GM12878 (cell line): Measurements from ENCODE around the gene TFCP2. TPM values are rescaled to one million over a fixed set of nuclear protein-coding genes. Genes with fewer than 3 reads are reported as not detected.

Experiments used
- ATAC-seq: fragments of 200-7000 bp; cut with Tn5 transposase; 3 replicates; pipeline ENCODE4 v1.9.1; 2020; ENCODE audit warnings: mild to moderate bottlenecking, moderate library complexity
- BruUV-seq: library from RNA; stranded (reverse); fragments of 400-500 nt; replicated peaks from 2 replicates; lab custom pipeline; 2021; lab: Mats Ljungman, UMichigan
- CTCF ChIA-PET: fragments of 300-600 bp; sonication (Branson Sonifier 250); formaldehyde crosslinking; extraction: SDS; loops from one replicate; lab custom pipeline; 2021; ENCODE audit warnings: inconsistent platforms; lab: Yijun Ruan, JAX
- POLR2A ChIA-PET: fragments of 350-600 bp; formaldehyde crosslinking; extraction: SDS; loops from one replicate; lab custom pipeline; 2021; ENCODE audit warnings: inconsistent platforms; lab: Charles Lee
- RAD21 ChIA-PET: fragments of 300-600 bp; sonication (Branson Sonifier 250); formaldehyde crosslinking; loops from one replicate; lab custom pipeline; 2023; ENCODE audit warnings: antibody characterized with exemption; ENCODE audit not compliant: unreplicated experiment; lab: Charles Lee
- SMC1A ChIA-PET: fragments of 300-600 bp; sonication (Branson Sonifier 250); formaldehyde crosslinking; loops from one replicate; lab custom pipeline; 2023; ENCODE audit not compliant: unreplicated experiment, uncharacterized antibody; lab: Charles Lee
- DNase-seq: peaks from one replicate; pipeline ENCODE4 v3.0.0-alpha.2; 2011; ENCODE audit warnings: low read depth, low spot score
- FAIRE-seq: peaks from 3 replicates; lab custom pipeline; 2011; peaks lifted over from hg19 to GRCh38; lab: Jason Lieb, UNC
- H2AFZ ChIP-seq: 2 replicates; pipeline ENCODE4 v1.6.0; 2011; ENCODE audit warnings: low read depth, low read length, control low read depth; ENCODE audit not compliant: control insufficient read depth
- H3K27ac ChIP-seq: 2 replicates; pipeline ENCODE4 v1.5.1; 2011; ENCODE audit warnings: control low read depth; ENCODE audit not compliant: control insufficient read depth, insufficient read depth
- H3K27me3 ChIP-seq, 2 experiments: replicated peaks in 1 of 2; 2 replicates each; pipeline versions ENCODE4 v1.6.0 to v1.6.1; 2011; ENCODE audit warnings: low read length in 1 of 2; ENCODE audit not compliant: control insufficient read depth in 2 of 2, insufficient read depth in 2 of 2
- H3K36me3 ChIP-seq, 2 experiments: 2 replicates each; pipeline ENCODE4 v1.5.1; 2011; ENCODE audit warnings: low read length in 1 of 2; ENCODE audit not compliant: control insufficient read depth in 2 of 2, insufficient read depth in 2 of 2
- H3K4me1 ChIP-seq: 2 replicates; pipeline ENCODE4 v1.6.1; 2011; ENCODE audit warnings: mild to moderate bottlenecking, low read length, moderate library complexity, mixed read lengths; ENCODE audit not compliant: control insufficient read depth, insufficient read depth
- H3K4me2 ChIP-seq: 2 replicates; pipeline ENCODE4 v1.6.0; 2011; ENCODE audit warnings: control low read depth; ENCODE audit not compliant: control insufficient read depth, insufficient read depth
- H3K4me3 ChIP-seq: fragments of 200-600 bp; sonication (generic); 2 replicates; pipeline ENCODE4 v1.5.1; 2016
- H3K79me2 ChIP-seq: 2 replicates; pipeline ENCODE4 v1.6.0; 2011; ENCODE audit warnings: low read length; ENCODE audit not compliant: control insufficient read depth, insufficient read depth
- H3K9ac ChIP-seq: 2 replicates; pipeline ENCODE4 v1.8.0; 2011; ENCODE audit warnings: low read length, control low read depth, mixed read lengths; ENCODE audit not compliant: control insufficient read depth, insufficient read depth
- H3K9me3 ChIP-seq: replicated peaks from 3 replicates; pipeline ENCODE4 v1.5.1; 2011; ENCODE audit warnings: mild to moderate bottlenecking, low read length; ENCODE audit not compliant: control insufficient read depth, insufficient read depth
- H4K20me1 ChIP-seq: 2 replicates; pipeline ENCODE4 v1.6.0; 2011; ENCODE audit not compliant: control insufficient read depth, insufficient read depth
- ATF7 ChIP-seq: fragments of 450-650 bp; IDR thresholded peaks from 2 replicates; pipeline ENCODE4 v1.6.1; 2016; ENCODE audit warnings: low read depth, mild to moderate bottlenecking
- BMI1 ChIP-seq: fragments of 450-650 bp; IDR thresholded peaks from 2 replicates; pipeline ENCODE4 v1.6.1; 2016; ENCODE audit warnings: mild to moderate bottlenecking, moderate library complexity, borderline replicate concordance
- FOXK2 ChIP-seq: fragments of 450-650 bp; IDR thresholded peaks from 2 replicates; pipeline ENCODE4 v1.6.1; 2017; ENCODE audit warnings: mild to moderate bottlenecking, moderate library complexity
- NFIC ChIP-seq: IDR thresholded peaks from 2 replicates; pipeline ENCODE4 v1.6.1; 2012; ENCODE audit warnings: low read depth, mild to moderate bottlenecking, inconsistent platforms, low read length, moderate library complexity
- TAF1 ChIP-seq: IDR thresholded peaks from 2 replicates; pipeline ENCODE4 v1.6.1; 2011; ENCODE audit warnings: mild to moderate bottlenecking, low read depth, low read length, borderline replicate concordance
- WGBS: methylation state at CpG from one replicate; pipeline ENCODE4 v1.1.6; 2016; ENCODE audit warnings: low lambda C conversion rate; ENCODE audit not compliant: insufficient replicate concordance, insufficient coverage; ENCODE audit errors: missing lambda C conversion rate; 5-methylcytosine and 5-hydroxymethylcytosine counted together
- in situ Hi-C: fragments of 300-500 bp; cut with MboI; formaldehyde crosslinking; loops from 9 replicates; pipeline ENCODE4 v1.14.3; 2018; ENCODE audit warnings: mixed read lengths
- intact Hi-C: fragments of 100-400 bp; cut with micrococcal nuclease; formaldehyde crosslinking; loops from one replicate; pipeline ENCODE4 v1.14.2; 2022; ENCODE audit not compliant: unreplicated experiment
- polyA plus RNA-seq, 11 experiments: library from polyadenylated mRNA; depleted of rRNA in 4 of 11; unstranded in 6 of 11; stranded (reverse) in 5 of 11; fragments of >200 nt; fragmentation: Nextera tagmentation in 4 of 11; fragmentation: Illumina TruSeq in 1 of 11; extraction: Ambion mirVana in 4 of 11; extraction: Trizol in 1 of 11; gene quantifications; 1 replicate in 1 of 11; 2 replicates in 10 of 11; pipeline versions ENCODE4 v1.2.1 to v1.2.3, GENCODE V29; 2011 to 2016; ENCODE audit warnings: inconsistent platforms in 2 of 11, missing spikeins in 2 of 11, low read depth in 1 of 11
- total RNA-seq, 4 experiments: library from RNA; depleted of rRNA in 3 of 4; stranded (reverse); fragments of >200 nt in 3 of 4; fragmentation: Illumina TruSeq in 1 of 4; extraction: Trizol in 1 of 4; gene quantifications; 2 replicates each; pipeline versions ENCODE4 v1.2.1 to v1.2.3, GENCODE V29; 2013 to 2021
- TF ChIP-seq, protein P1 (sequence below): fragments of 450-650 bp; IDR thresholded peaks from 2 replicates; pipeline ENCODE4 v1.6.1; 2016; ENCODE audit warnings: mild to moderate bottlenecking

Gene TFCP2
- total and polyA plus RNA-seq, 10 of the 15 experiments (the other 5 are each of a cell fraction or from before 2014, with no cell fraction given): 5.8 to 29.7 (median 14.2) TPM

GRCh38 chr12:51186465-51187085 is 13.6 kb upstream of the TFCP2 start:
- H2AFZ ChIP-seq: peak overlapping the region; percentile 61
- peak overlapping the region; percentile 70 for H3K27ac ChIP-seq
- intact Hi-C loops: no loop called here
- ATAC-seq: no peak
- H3K4me1 ChIP-seq: peaks cover 31% of the 10 kb centered on the region
- no peaks in the 10 kb centered on the region for H3K36me3 ChIP-seq
- WGBS: 86% methylated on average over 3 of the region's 3 CpGs
- TF ChIP-seq TAF1: no peak
- TF ChIP-seq FOXK2: peak; percentile 49
- peak; percentile 40; the same call in 1 of the 2 replicates for TF ChIP-seq ATF7
- in situ Hi-C loops: no loop called here
- DNase-seq: no peak
- ChIA-PET RAD21 (no interaction called here), POLR2A (interaction anchor here (0.6 to 2.8 kb wide), 4 partner anchors 12 to 141 kb away, joined by 3 to 14 read pairs (median 6); partner anchors contain the start of gene DAZAP2), SMC1A (interaction anchor here (1.1 to 1.8 kb wide), 4 partner anchors 12 to 155 kb away, joined by 3 to 6 read pairs (median 4); no protein-coding TSS in a partner anchor), CTCF (interaction anchor here (1.1 to 1.8 kb wide), 2 partner anchors 13 to 52 kb away, joined by 4 to 5 read pairs; partner anchors contain the start of gene DAZAP2)
- FAIRE-seq: no peak
- no TSS peak for BruUV-seq
- H3K9me3 ChIP-seq: no peaks in the 10 kb centered on the region
- H3K9ac ChIP-seq: no peak overlapping the region
- H3K79me2 ChIP-seq: no peaks in the 10 kb centered on the region
- H3K4me3 ChIP-seq: no peak overlapping the region
- H3K27me3 ChIP-seq: no peaks in the 10 kb centered on the region
- H3K4me2 ChIP-seq: no peak overlapping the region
- H4K20me1 ChIP-seq: no peaks in the 10 kb centered on the region

DNA sequence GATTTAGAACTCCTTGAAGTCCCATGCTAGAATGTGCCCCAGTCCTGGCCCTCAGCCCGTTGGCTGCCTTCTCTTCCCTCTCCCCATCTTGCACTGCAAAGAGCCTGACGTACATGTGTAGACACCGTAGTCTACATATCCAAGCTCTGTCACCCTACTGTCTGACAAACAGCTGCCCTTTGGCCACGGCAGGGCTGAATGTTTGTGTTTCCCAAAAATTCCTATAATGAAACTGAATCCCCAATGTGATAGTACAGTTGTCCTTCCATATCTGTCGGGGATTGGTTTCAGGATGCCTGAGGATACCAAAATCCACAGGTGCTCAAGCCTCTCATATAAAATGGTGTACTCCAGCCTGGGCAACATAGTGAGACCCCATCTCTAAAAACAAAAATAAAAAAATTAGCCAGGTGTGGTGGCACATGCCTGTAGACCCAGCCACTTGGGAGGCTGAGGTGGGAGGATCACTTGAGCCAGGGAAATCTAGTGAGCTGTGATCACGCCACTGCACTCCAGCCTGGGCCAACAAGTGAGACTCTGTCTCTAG is 12.3 kb upstream of the TFCP2 start:
- DNase-seq (no peak), ATAC-seq (no peak), FAIRE-seq (no peak)
- no peaks in the 10 kb centered on the region for H3K36me3 ChIP-seq
- H3K4me3 ChIP-seq: no peak overlapping the region
- ChIA-PET SMC1A (interaction anchor here (1.0 to 1.6 kb wide), 3 partner anchors 11 to 53 kb away, joined by 3 to 4 read pairs (median 4); partner anchors contain the start of genes DAZAP2 and TFCP2), RAD21 (no interaction called here), POLR2A (no interaction called here), CTCF (interaction anchor here (1.8 kb wide), 1 partner anchor 11 kb away, joined by 5 read pairs; no protein-coding TSS in a partner anchor)
- intact Hi-C loops (no loop called here), in situ Hi-C loops (no loop called here)
- H4K20me1 ChIP-seq: no peaks in the 10 kb centered on the region
- BruUV-seq: no TSS peak
- no peak overlapping the region for H2AFZ ChIP-seq
- no peak overlapping the region for H3K4me2 ChIP-seq
- no peak overlapping the region for H3K27ac ChIP-seq
- no peaks in the 10 kb centered on the region for H3K27me3 ChIP-seq
- no peak overlapping the region for H3K9ac ChIP-seq
- no peaks in the 10 kb centered on the region for H3K79me2 ChIP-seq
- TF ChIP-seq, protein P1, sequence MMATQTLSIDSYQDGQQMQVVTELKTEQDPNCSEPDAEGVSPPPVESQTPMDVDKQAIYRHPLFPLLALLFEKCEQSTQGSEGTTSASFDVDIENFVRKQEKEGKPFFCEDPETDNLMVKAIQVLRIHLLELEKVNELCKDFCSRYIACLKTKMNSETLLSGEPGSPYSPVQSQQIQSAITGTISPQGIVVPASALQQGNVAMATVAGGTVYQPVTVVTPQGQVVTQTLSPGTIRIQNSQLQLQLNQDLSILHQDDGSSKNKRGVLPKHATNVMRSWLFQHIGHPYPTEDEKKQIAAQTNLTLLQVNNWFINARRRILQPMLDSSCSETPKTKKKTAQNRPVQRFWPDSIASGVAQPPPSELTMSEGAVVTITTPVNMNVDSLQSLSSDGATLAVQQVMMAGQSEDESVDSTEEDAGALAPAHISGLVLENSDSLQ: no peak
- TF ChIP-seq BMI1 (no peak), NFIC (no peak)
- 91% methylated on average over 6 of the region's 6 CpGs for WGBS
- peaks cover 31% of the 10 kb centered on the region for H3K4me1 ChIP-seq
- H3K9me3 ChIP-seq: no peaks in the 10 kb centered on the region
